Right lobe of liver (tissue), 4 donors: ENCODE data around the gene CHN2.

Experiments
- CTCF ChIP-seq, 4 donors: fragments of 200-600 bp in 3 of 4; fragments of 450-650 bp in 1 of 4; IDR thresholded peaks; one replicate each; pipeline versions ENCODE4 v1.5.1 to v1.8.0; 2016 to 2022; ENCODE audit warnings: antibody characterized with exemption in 4 of 4, mild to moderate bottlenecking in 2 of 4
- POLR2A ChIP-seq: fragments of 450-650 bp; IDR thresholded peaks from one replicate; pipeline ENCODE4 v1.6.1; 2017; ENCODE audit warnings: antibody characterized with exemption, mild to moderate bottlenecking
- donor health status: DM: no; HTN: no; CAD: no.
- donor health status: DM: no; HTN: no; CAD: no.
- donor health status: DM: no; HTN: yes; CAD: no.

- TF ChIP-seq CTCF (IDR thresholded peaks at IDR 0.05) (no peak), POLR2A (no peak)
Measured at GRCh38 chr7:29355388-29355787, 160.8 kb downstream of the CHN2 start.
